GM13976 (cell line): ENCODE measurements around the gene FHOD3.

Experiments
- DNase-seq: peaks from one replicate; pipeline ENCODE4 v3.0.0; 2012; ENCODE audit warnings: low spot score
- in situ Hi-C: fragments of 300-500 bp; cut with MboI; formaldehyde crosslinking; loops from one replicate; pipeline ENCODE4 v1.12.0; 2022; ENCODE audit warnings: low sequenced_read_pairs, mixed read lengths, inconsistent platforms; ENCODE audit not compliant: unreplicated experiment
- TF ChIP-seq, protein P1 (sequence below): IDR thresholded peaks from 2 replicates; pipeline ENCODE4 v1.5.1; 2012; ENCODE audit warnings: borderline replicate concordance, mild to moderate bottlenecking; ENCODE audit not compliant: insufficient read depth; ENCODE audit errors: extremely low read depth, missing control alignments, control extremely low read depth

Gene FHOD3

DNA sequence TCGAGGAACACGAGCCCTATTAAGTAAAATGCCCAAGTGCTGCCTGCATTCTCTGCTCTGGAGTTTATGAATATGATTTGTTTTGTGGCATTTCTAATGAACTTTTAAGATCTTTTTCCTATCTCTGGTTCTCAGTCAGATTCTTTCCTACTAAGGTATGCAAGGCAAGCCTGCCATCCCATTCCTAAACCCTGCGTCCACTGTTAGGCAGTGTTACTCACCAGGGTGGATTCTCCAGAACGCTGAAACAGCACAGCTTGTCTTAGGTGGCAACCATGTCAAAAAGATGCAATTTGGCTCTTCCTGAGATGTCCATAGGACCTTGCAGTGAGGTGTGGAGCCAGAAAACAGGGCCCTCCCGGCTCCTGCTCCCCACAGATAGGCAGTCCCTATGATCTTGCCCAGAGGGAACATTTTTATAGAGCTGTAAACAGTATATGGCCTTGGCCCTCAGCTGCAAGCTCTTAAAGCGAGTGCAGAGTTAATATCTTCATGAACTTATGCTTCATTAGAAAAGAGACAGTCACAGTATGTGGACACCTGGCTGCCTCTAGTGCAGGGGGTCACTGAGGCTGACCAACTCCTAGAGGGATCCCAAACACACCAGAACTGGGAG is 446.9 kb downstream of the FHOD3 start:
- no peak for DNase-seq
- in situ Hi-C loops = no loop called here
- TF ChIP-seq, protein P1, sequence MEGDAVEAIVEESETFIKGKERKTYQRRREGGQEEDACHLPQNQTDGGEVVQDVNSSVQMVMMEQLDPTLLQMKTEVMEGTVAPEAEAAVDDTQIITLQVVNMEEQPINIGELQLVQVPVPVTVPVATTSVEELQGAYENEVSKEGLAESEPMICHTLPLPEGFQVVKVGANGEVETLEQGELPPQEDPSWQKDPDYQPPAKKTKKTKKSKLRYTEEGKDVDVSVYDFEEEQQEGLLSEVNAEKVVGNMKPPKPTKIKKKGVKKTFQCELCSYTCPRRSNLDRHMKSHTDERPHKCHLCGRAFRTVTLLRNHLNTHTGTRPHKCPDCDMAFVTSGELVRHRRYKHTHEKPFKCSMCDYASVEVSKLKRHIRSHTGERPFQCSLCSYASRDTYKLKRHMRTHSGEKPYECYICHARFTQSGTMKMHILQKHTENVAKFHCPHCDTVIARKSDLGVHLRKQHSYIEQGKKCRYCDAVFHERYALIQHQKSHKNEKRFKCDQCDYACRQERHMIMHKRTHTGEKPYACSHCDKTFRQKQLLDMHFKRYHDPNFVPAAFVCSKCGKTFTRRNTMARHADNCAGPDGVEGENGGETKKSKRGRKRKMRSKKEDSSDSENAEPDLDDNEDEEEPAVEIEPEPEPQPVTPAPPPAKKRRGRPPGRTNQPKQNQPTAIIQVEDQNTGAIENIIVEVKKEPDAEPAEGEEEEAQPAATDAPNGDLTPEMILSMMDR = no peak

DNA sequence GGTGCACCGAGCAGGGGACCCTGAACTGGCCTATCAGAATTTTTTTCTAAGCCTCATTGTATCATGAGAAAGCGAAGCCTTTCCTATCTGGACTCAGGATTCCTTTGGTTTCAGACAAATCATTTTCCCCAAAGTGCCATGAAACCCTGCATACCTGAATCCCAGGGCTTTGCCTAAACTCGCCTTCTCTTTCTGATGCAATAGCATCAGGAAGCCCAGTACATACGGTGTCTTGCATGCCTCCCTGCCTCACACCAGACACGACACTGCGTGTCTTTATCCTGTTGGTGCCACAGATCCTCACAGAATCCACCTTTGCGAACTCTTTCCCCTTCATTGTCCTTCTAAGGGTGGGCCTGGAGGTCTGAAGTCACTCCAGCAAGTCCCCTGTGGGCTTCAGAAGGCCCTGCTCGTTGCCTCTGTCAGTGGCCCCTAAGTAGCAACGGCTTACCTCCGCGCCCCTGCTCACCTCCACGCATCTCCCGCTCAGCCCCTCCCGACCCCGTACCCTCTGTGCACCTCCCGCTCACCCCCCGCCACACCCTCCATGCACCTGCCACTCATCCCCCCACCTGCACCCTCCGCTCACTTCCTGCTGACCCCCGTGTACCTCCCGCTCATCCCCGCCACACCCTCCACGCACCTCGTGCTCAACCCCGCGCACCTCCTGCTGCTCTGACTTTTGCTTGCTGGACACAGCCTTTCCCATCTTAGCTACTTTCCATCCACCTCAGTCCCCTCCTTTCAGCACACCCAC is 447.9 kb downstream of the FHOD3 start:
- DNase-seq = no peak
- in situ Hi-C loops = no loop called here
- TF ChIP-seq, protein P1 = no peak

DNA sequence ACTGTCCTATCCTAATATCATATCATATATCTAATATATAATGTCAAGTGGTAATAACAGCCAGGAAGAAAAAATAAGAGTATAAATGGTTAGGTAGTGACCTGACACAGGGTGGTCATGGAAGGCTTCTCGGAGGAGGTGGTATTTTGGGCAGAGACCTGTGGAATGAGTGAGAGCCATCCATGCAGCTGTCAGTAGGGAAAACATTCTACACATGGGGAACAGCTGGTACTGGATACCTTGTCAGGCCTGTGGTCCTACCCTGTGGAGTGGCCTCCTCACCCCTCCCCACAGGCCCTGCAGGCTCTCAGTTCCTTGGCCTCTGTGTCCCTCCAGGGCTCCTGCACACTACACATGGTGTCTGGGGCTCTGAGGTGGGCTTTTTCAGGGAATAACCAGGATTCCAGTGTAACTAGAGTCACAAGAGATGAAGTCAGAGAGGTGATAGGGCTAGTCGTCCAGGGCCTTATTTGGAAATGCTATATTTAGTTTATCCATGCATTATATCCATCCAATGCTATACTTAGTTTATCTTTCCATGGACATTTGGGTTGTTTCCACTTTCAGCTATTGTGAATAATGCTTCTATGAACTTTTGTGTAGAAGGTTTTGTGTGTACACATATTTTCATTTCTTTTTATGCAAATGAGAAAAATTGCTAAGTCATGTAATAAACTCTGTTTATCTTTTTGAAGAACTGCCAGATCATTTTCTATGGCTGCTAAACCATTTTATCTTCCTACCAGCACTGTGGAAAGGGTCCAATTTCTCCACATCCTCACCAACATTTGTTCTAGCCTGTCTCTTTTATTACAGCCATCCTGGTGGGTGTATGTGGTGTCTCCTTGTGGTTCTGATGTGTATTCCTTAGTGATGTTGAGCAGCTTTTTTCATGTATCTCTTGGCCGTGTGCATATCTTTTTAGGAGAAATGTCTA is 455.7 kb downstream of the FHOD3 start:
- in situ Hi-C loops = no loop called here
- TF ChIP-seq, protein P1 = no peak
- no peak for DNase-seq

DNA sequence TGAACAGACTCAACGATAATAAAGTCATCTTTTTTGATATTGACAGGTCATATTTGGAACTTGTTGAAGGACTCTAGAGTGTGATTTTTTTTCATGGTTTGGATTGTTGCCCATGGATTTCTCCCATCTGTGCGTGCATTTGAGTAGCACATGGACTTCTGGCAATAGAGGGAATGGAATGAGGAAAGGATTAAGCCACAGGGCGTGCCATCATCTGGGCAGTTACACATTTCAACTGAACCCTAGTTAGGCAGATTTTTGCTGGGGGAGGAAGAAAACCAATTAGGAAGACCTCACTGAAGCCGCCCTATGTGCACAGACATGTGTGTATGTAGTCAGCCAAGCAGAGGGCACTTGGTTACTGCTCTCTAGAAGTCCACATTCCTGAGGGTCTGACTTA is 458.7 kb downstream of the FHOD3 start:
- in situ Hi-C loops = no loop called here

DNA sequence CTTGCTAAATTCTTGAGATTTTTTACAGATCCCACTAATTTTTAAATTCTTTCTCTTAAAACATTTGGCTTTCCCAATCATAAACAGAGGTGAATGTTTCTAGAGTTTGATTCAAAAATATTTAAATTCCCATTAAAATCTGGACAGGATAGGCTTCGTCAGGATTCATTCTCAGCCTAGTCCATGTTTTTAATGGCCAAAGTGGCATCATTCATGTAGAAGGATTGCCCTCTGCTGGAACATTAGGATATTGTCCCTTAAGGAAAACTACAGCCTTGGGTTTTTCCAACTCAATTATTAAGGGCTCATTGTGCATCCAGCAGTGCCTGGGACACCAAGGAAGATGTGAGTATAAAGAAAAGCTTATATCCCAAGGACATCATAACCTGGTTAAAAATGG is 459.6 kb downstream of the FHOD3 start:
- DNase-seq = peak; percentile 41
- in situ Hi-C loops = no loop called here
- TF ChIP-seq, protein P1 = peak; percentile 12

More for the DNA sequence above, 458.7 kb downstream of the FHOD3 start:
- TF ChIP-seq, protein P1 = no peak
- no peak for DNase-seq

DNA sequence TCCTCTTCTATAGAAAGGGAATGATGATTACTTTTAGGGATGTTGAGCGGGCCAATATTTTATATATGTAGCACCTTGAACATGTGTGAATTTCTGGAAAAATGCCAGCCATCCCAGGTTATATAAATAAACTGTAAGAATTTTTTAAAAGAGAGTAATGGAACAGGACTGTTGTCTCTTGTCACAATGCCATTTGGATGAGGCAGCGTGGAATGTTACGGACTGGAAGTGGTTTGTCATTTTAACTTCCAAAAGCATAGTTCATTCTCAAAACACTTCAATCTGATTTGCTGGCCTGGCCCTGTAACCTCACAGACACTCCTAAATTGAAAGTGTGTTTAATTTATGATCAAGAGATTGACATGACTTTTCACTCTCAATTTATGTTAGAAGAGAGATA is 460.5 kb downstream of the FHOD3 start:
- no peak for DNase-seq
- in situ Hi-C loops = no loop called here
- TF ChIP-seq, protein P1 = no peak
